Measurements from ENCODE around the gene PUM2. TPM values are rescaled to one million over a fixed set of nuclear protein-coding genes. Genes with fewer than 3 reads are reported as not detected.

PUM2 gene
- total and polyA plus RNA-seq, 2 of the 8 experiments (the other 6 are each of a cell fraction or from before 2014, with no cell fraction given) = 46.6 to 114 TPM

- TF ChIP-seq CTCF (IDR thresholded peaks at IDR 0.05; ENCODE audit: control extremely low read depth in 1 of 3, insufficient read depth in 1 of 3, low read depth in 1 of 3, low read length in 3 of 3) (no peak), NANOG (IDR thresholded peaks at IDR 0.05; ENCODE audit: insufficient read depth, low read depth, low read length, poor library complexity, severe bottlenecking) (no peak), BCL11A (IDR thresholded peaks at IDR 0.05; ENCODE audit: low read depth in 2 of 2, low read length in 2 of 2) (no peak), SIX5 (IDR thresholded peaks at IDR 0.05; ENCODE audit: low read depth, low read length) (no peak), POLR2A (IDR thresholded peaks at IDR 0.05; ENCODE audit: control extremely low read depth in 1 of 2, low read depth in 2 of 2, low read length in 2 of 2) (peak in 1 of 2 experiments; percentile 41; a peak in 1 of 3 replicates), TCF12 (IDR thresholded peaks at IDR 0.05; ENCODE audit: low read depth, low read length) (no peak), BRCA1 (IDR thresholded peaks at IDR 0.05; ENCODE audit: low read depth, low read length) (no peak), SRF (IDR thresholded peaks at IDR 0.05; ENCODE audit: low read depth, low read length) (no peak), CHD7 (IDR thresholded peaks at IDR 0.05; ENCODE audit: insufficient replicate concordance, low read length) (no peak)
Measured at GRCh38 chr2:20224716-20225293, 125.8 kb downstream of the PUM2 start, which contains the start of gene SDC1 (continued).

Measured in H1 (cell line).